Caki2 (cell line): ENCODE measurements around the gene XKRX. TPM values are rescaled to one million over a fixed set of nuclear protein-coding genes. Genes with fewer than 3 reads are reported as not detected.
A peak's percentile ranks its signal among the peaks of the same experiment; 100 is the strongest.

Experiments
- DNase-seq: peaks from one replicate; pipeline ENCODE4 v3.0.0-alpha.2; 2015; ENCODE audit warnings: low read depth
- in situ Hi-C: cut with HindIII; loops from 2 replicates; pipeline ENCODE4 v1.10.0; 2016; ENCODE audit warnings: low sequenced_read_pairs, low pct_unique_long_range_greater_than_20kb, mixed read lengths
- total RNA-seq: library from RNA; depleted of rRNA; stranded (reverse); fragments of >200 nt; shearing (Covaris generic); gene quantifications from 2 replicates; pipeline ENCODE4 v1.2.3, GENCODE V29; 2014; ENCODE audit warnings: low replicate concordance; rRNA removed

The XKRX gene
- total RNA-seq, 1 experiment from 2014 or later, result 0.30 TPM

- no peak for DNase-seq
- in situ Hi-C loops, result no loop called here
Measured at GRCh38 chrX:100911731-100912130, 17.0 kb downstream of the XKRX start.

- no peak for DNase-seq
- in situ Hi-C loops, result no loop called here
Measured at GRCh38 chrX:100905620-100906019, 23.1 kb downstream of the XKRX start.

- in situ Hi-C loops, result no loop called here
Measured at GRCh38 chrX:100904433-100904832, 24.3 kb downstream of the XKRX start.

GRCh38 chrX:100895365-100896075, 33.2 kb downstream of the XKRX start:
- in situ Hi-C loops, result no loop called here
- peak; percentile 6 for DNase-seq

More at GRCh38 chrX:100904433-100904832, 24.3 kb downstream of the XKRX start:
- no peak for DNase-seq

- no peak for DNase-seq
- in situ Hi-C loops, result no loop called here
Measured at GRCh38 chrX:100883654-100884053, 45.1 kb downstream of the XKRX start.

- in situ Hi-C loops, result no loop called here
- DNase-seq, result no peak
Measured at GRCh38 chrX:100880368-100880767, 48.3 kb downstream of the XKRX start.

GRCh38 chrX:100874325-100874724, 54.4 kb downstream of the XKRX start, which contains the start of gene NOX1:
Gene NOX1, minus strand, starts transcription at chrX:100874359. Its CDS starts 220 bp downstream, at chrX:100874139.
- in situ Hi-C loops, result no loop called here

GRCh38 chrX:100871594-100872560, 56.8 kb downstream of the XKRX start:
- no peak for DNase-seq
- in situ Hi-C loops, result no loop called here

More at GRCh38 chrX:100874325-100874724, 54.4 kb downstream of the XKRX start, which contains the start of gene NOX1:
- DNase-seq, result no peak

- in situ Hi-C loops, result no loop called here
- no peak for DNase-seq
Measured at GRCh38 chrX:100870527-100870926, 58.2 kb downstream of the XKRX start.

GRCh38 chrX:100868273-100868672, 60.4 kb downstream of the XKRX start:
- in situ Hi-C loops, result no loop called here
- no peak for DNase-seq

- peak; percentile 1 for DNase-seq
- in situ Hi-C loops, result no loop called here
Measured at GRCh38 chrX:100864657-100865391, 63.9 kb downstream of the XKRX start.

Other genes starting within 250 kb of the XKRX start
- gene SYTL4, start 196.8 kb downstream of the XKRX start, total RNA-seq, result 0.23 and 1.2 TPM in 2 replicates
- gene CSTF2, start 108.5 kb downstream of the XKRX start, total RNA-seq, result 28.2 and 28.9 TPM in 2 replicates
- gene NOX1, start 54.6 kb downstream of the XKRX start, total RNA-seq, result not detected in 2 replicates
- not detected in 2 replicates for gene ARL13A, start 40.8 kb upstream of the XKRX start, total RNA-seq
- 15.2 and 19.2 TPM in 2 replicates for gene TRMT2B, start 123.2 kb upstream of the XKRX start, total RNA-seq
- gene TMEM35A, start 150.0 kb upstream of the XKRX start, total RNA-seq, result not detected in 2 replicates
- 22.3 and 22.5 TPM in 2 replicates for gene CENPI, start 169.3 kb upstream of the XKRX start, total RNA-seq